Dedifferentiated amniotic fluid mesenchymal stem cell (primary cell): ENCODE data around the gene KRTAP10-3.

ENCODE experiments used
- DNase-seq: peaks from one replicate; pipeline ENCODE4 v3.0.0-alpha.2; 2016; ENCODE audit errors: extremely low spot score

KRTAP10-3 gene

GRCh38 chr21:44549525-44550211 lies 8.9 kb downstream of the KRTAP10-3 start:
- DNase-seq, result no peak

- no peak for DNase-seq
Measured at GRCh38 chr21:44548922-44549321, 9.7 kb downstream of the KRTAP10-3 start.

- DNase-seq, result no peak
Measured at GRCh38 chr21:44548381-44548780, 10.2 kb downstream of the KRTAP10-3 start.

- no peak for DNase-seq
Measured at GRCh38 chr21:44547656-44548331, 10.8 kb downstream of the KRTAP10-3 start.

GRCh38 chr21:44544566-44544965 lies 14.0 kb downstream of the KRTAP10-3 start:
- DNase-seq, result no peak

- no peak for DNase-seq
Measured at GRCh38 chr21:44542716-44543115, 15.9 kb downstream of the KRTAP10-3 start.

GRCh38 chr21:44540741-44541288 lies 17.8 kb downstream of the KRTAP10-3 start:
- DNase-seq, result no peak

GRCh38 chr21:44539991-44540666 lies 18.5 kb downstream of the KRTAP10-3 start, which contains the start of gene KRTAP10-1:
KRTAP10-1 (minus strand) TSS chr21:44540195; CDS start chr21:44540150, 45 bp downstream.
- no peak for DNase-seq

- DNase-seq, result no peak
Measured at GRCh38 chr21:44539046-44539445, 19.5 kb downstream of the KRTAP10-3 start.

- no peak for DNase-seq
Measured at GRCh38 chr21:44537930-44538911, 20.4 kb downstream of the KRTAP10-3 start.

- no peak for DNase-seq
Measured at GRCh38 chr21:44535963-44536362, 22.6 kb downstream of the KRTAP10-3 start.

GRCh38 chr21:44534688-44535087 lies 23.9 kb downstream of the KRTAP10-3 start:
- DNase-seq, result no peak

- DNase-seq, result no peak
Measured at GRCh38 chr21:44533891-44534627, 24.5 kb downstream of the KRTAP10-3 start.

GRCh38 chr21:44533121-44533890 lies 25.3 kb downstream of the KRTAP10-3 start:
- no peak for DNase-seq

- DNase-seq, result no peak
Measured at GRCh38 chr21:44532712-44533111, 25.9 kb downstream of the KRTAP10-3 start.

- DNase-seq, result no peak
Measured at GRCh38 chr21:44531606-44532564, 26.7 kb downstream of the KRTAP10-3 start.

- no peak for DNase-seq
Measured at GRCh38 chr21:44530903-44531605, 27.5 kb downstream of the KRTAP10-3 start.
